Common myeloid progenitor, CD34-positive (primary cell): ENCODE results near the gene BEND3.
A peak's percentile ranks its signal among the peaks of the same experiment; 100 is the strongest.
"Not testable (repeated sequence)": the region's sequence is repeated elsewhere in the genome, so short reads cannot be mapped to it uniquely, and the experiment has no call there.

Experiments used
- CTCF ChIA-PET: fragments of 350-600 bp; sonication (Branson Sonifier 250); formaldehyde crosslinking; loops from one replicate; lab custom pipeline; 2021; ENCODE audit warnings: antibody characterized with exemption; lab: Charles Lee
- POLR2A ChIA-PET: fragments of 350-600 bp; sonication (Branson Sonifier 250); formaldehyde crosslinking; loops from one replicate; lab custom pipeline; 2021; ENCODE audit warnings: antibody characterized with exemption; lab: Charles Lee
- DNase-seq, 3 donors: peaks; one replicate each; pipeline versions ENCODE4 v3.0.0 to v3.0.0-alpha.2; 2013
- H3K27ac ChIP-seq, 2 experiments: 1 replicate in 1 of 2; 2 replicates in 1 of 2; pipeline ENCODE4 v1.7.0; 2013; ENCODE audit warnings: inconsistent platforms in 2 of 2, low read length in 2 of 2, mild to moderate bottlenecking in 2 of 2, low read depth in 1 of 2, moderate library complexity in 1 of 2; ENCODE audit not compliant: severe bottlenecking in 2 of 2, insufficient read depth in 1 of 2, poor library complexity in 1 of 2
- H3K27me3 ChIP-seq, 5 experiments: replicated peaks in 2 of 5; 1 replicate in 3 of 5; 2 replicates in 2 of 5; pipeline versions ENCODE4 v1.6.1 to v1.7.0; 2013; ENCODE audit warnings: low read length in 4 of 5, mild to moderate bottlenecking in 2 of 5, moderate library complexity in 2 of 5, inconsistent platforms in 1 of 5; ENCODE audit not compliant: insufficient read depth in 5 of 5, control insufficient read depth in 4 of 5
- H3K36me3 ChIP-seq, 4 experiments: 1 replicate in 2 of 4; 2 replicates in 2 of 4; pipeline versions ENCODE4 v1.6.1 to v1.7.0; 2013; ENCODE audit warnings: low read length in 3 of 4, control low read depth in 1 of 4, mild to moderate bottlenecking in 1 of 4; ENCODE audit not compliant: control insufficient read depth in 4 of 4, insufficient read depth in 4 of 4
- H3K4me1 ChIP-seq, 4 experiments: 1 replicate in 3 of 4; 2 replicates in 1 of 4; pipeline versions ENCODE4 v1.6.1 to v1.7.1; 2013; ENCODE audit warnings: low read length in 3 of 4, mild to moderate bottlenecking in 3 of 4, control low read depth in 1 of 4, inconsistent platforms in 1 of 4, moderate library complexity in 1 of 4; ENCODE audit not compliant: control insufficient read depth in 4 of 4, insufficient read depth in 4 of 4; ENCODE audit errors: control extremely low read depth in 1 of 4
- H3K4me3 ChIP-seq, 7 experiments: 1 replicate in 4 of 7; 2 replicates in 3 of 7; pipeline versions ENCODE4 v1.5.1 to v1.7.0; 2013; ENCODE audit warnings: mild to moderate bottlenecking in 7 of 7, low read length in 6 of 7, moderate library complexity in 6 of 7, inconsistent platforms in 2 of 7, low read depth in 2 of 7, control low read depth in 1 of 7; ENCODE audit not compliant: insufficient read depth in 4 of 7, control insufficient read depth in 1 of 7; ENCODE audit errors: extremely low read depth in 1 of 7
- H3K9me3 ChIP-seq, 5 experiments: 1 replicate in 4 of 5; 2 replicates in 1 of 5; pipeline versions ENCODE4 v1.6.1 to v1.7.1; 2013; ENCODE audit warnings: low read length in 4 of 5, mild to moderate bottlenecking in 2 of 5, inconsistent platforms in 1 of 5, low read depth in 1 of 5, moderate library complexity in 1 of 5; ENCODE audit not compliant: control insufficient read depth in 4 of 5, insufficient read depth in 2 of 5; ENCODE audit errors: control extremely low read depth in 1 of 5
- WGBS: methylation state at CpG from one replicate; pipeline ENCODE4 v1.1.5; 2013; ENCODE audit not compliant: insufficient coverage; 5-methylcytosine and 5-hydroxymethylcytosine counted together

The BEND3 gene

GRCh38 chr6:107084459-107084858 lies 30.9 kb downstream of the BEND3 start:
- H3K27ac ChIP-seq, POLR2A ChIA-PET, H3K4me3 ChIP-seq, H3K27me3 ChIP-seq, H3K4me1 ChIP-seq, DNase-seq, H3K9me3 ChIP-seq, H3K36me3 ChIP-seq: not testable (repeated sequence)
- 97% methylated on average over 5 of the region's 7 CpGs for WGBS
- CTCF ChIA-PET = interaction anchor here (1.0 kb wide), 1 partner anchor 30 kb away, joined by 3 read pairs; no protein-coding TSS in a partner anchor

- Histone ChIP-seq H3K36me3 (peaks cover 0 to 4% (median 0%) of the 10 kb centered on the region in 4 experiments), H3K27me3 (no peaks in the 10 kb centered on the region), H3K4me3 (no peak overlapping the region), H3K27ac (no peak overlapping the region), H3K4me1 (no peaks in the 10 kb centered on the region), H3K9me3 (peaks cover 0 to 4% (median 0%) of the 10 kb centered on the region in 5 experiments)
- CTCF ChIA-PET = interaction anchor here (1.0 kb wide), 1 partner anchor 30 kb away, joined by 3 read pairs; no protein-coding TSS in a partner anchor
- DNase-seq = no peak
- POLR2A ChIA-PET = no interaction called here
- WGBS = 96% methylated on average over 5 of the region's 6 CpGs
These were observed 31.4 kb downstream of the BEND3 start for GRCh38 chr6:107083921-107084320.

GRCh38 chr6:107083047-107083768 lies 32.1 kb downstream of the BEND3 start:
- CTCF ChIA-PET = interaction anchor here (1.0 to 1.9 kb wide), 2 partner anchors 30 to 31 kb away, joined by 3 to 7 read pairs; no protein-coding TSS in a partner anchor
- Histone ChIP-seq H3K27ac (no peak overlapping the region), H3K4me3 (no peak overlapping the region), H3K4me1 (no peaks in the 10 kb centered on the region), H3K36me3 (peaks cover 0 to 4% (median 0%) of the 10 kb centered on the region in 4 experiments), H3K27me3 (no peaks in the 10 kb centered on the region), H3K9me3 (peaks cover 0 to 4% (median 0%) of the 10 kb centered on the region in 5 experiments)
- DNase-seq = no peak
- POLR2A ChIA-PET = no interaction called here
- WGBS = 93% methylated on average over 7 of the region's 10 CpGs

GRCh38 chr6:107082045-107082444 lies 33.3 kb downstream of the BEND3 start:
- Histone ChIP-seq H3K4me3 (no peak overlapping the region), H3K36me3 (peaks cover 0 to 4% (median 0%) of the 10 kb centered on the region in 4 experiments), H3K27ac (no peak overlapping the region), H3K4me1 (no peaks in the 10 kb centered on the region), H3K9me3 (peaks cover 0 to 4% (median 0%) of the 10 kb centered on the region in 5 experiments), H3K27me3 (no peaks in the 10 kb centered on the region)
- CTCF ChIA-PET = interaction anchor here (0.7 to 1.9 kb wide), 3 partner anchors 12 to 31 kb away, joined by 3 to 7 read pairs (median 4); no protein-coding TSS in a partner anchor
- DNase-seq = no peak
- POLR2A ChIA-PET = no interaction called here
- WGBS = 69% methylated on average over 4 of the region's 4 CpGs

- DNase-seq = peak in 2 of 3 donors; percentile 46
- Histone ChIP-seq H3K4me3 (no peak overlapping the region), H3K9me3 (peaks cover 0 to 4% (median 0%) of the 10 kb centered on the region in 5 experiments), H3K27me3 (no peaks in the 10 kb centered on the region), H3K4me1 (no peaks in the 10 kb centered on the region), H3K36me3 (peaks cover 0 to 4% (median 0%) of the 10 kb centered on the region in 4 experiments), H3K27ac (no peak overlapping the region)
- ChIA-PET CTCF (interaction anchor here (0.9 to 1.2 kb wide), 2 partner anchors 9 to 12 kb away, joined by 3 read pairs; no protein-coding TSS in a partner anchor), POLR2A (no interaction called here)
- WGBS = 100% methylated on average over 2 of the region's 5 CpGs
These were observed 35.3 kb downstream of the BEND3 start for GRCh38 chr6:107080036-107080435.

GRCh38 chr6:107079429-107079828 lies 35.9 kb downstream of the BEND3 start:
- Histone ChIP-seq H3K9me3 (peaks cover 0 to 2% (median 0%) of the 10 kb centered on the region in 5 experiments), H3K4me1 (no peaks in the 10 kb centered on the region), H3K27me3 (no peaks in the 10 kb centered on the region), H3K4me3 (no peak overlapping the region), H3K27ac (no peak overlapping the region), H3K36me3 (peaks cover 0 to 2% (median 0%) of the 10 kb centered on the region in 4 experiments)
- peak in 2 of 3 donors; percentile 7 to 13 for DNase-seq
- 78% methylated on average over 3 of the region's 4 CpGs for WGBS
- ChIA-PET POLR2A (no interaction called here), CTCF (interaction anchor here (0.9 to 1.2 kb wide), 2 partner anchors 9 to 12 kb away, joined by 3 read pairs; no protein-coding TSS in a partner anchor)

GRCh38 chr6:107077710-107078109 lies 37.6 kb downstream of the BEND3 start:
- Histone ChIP-seq H3K4me1 (no peaks in the 10 kb centered on the region), H3K27ac (no peak overlapping the region), H3K36me3 (peaks cover 0 to 2% (median 0%) of the 10 kb centered on the region in 4 experiments), H3K4me3 (no peak overlapping the region), H3K27me3 (no peaks in the 10 kb centered on the region), H3K9me3 (no peaks in the 10 kb centered on the region)
- DNase-seq = no peak
- ChIA-PET CTCF (no interaction called here), POLR2A (no interaction called here)
- 97% methylated on average over 5 of the region's 7 CpGs for WGBS
